IMR-90 (cell line): Measurements from ENCODE around the gene OLFML1. TPM values are rescaled to one million over a fixed set of nuclear protein-coding genes. Genes with fewer than 3 reads are reported as not detected.

ENCODE experiments used
- ATAC-seq: fragments of 200-7000 bp; cut with Tn5 transposase; 2 replicates; pipeline ENCODE4 v1.9.1; 2020; ENCODE audit warnings: low read depth, mild to moderate bottlenecking, moderate library complexity
- BruUV-seq: library from RNA; stranded (reverse); fragments of 400-500 nt; replicated peaks from 2 replicates; lab custom pipeline; 2021; lab: Mats Ljungman, UMichigan
- CTCF ChIA-PET: fragments of 300-600 bp; formaldehyde crosslinking; extraction: SDS; loops from one replicate; lab custom pipeline; 2021; ENCODE audit warnings: antibody characterized with exemption; lab: Yijun Ruan, JAX
- POLR2A ChIA-PET: fragments of 300-600 bp; sonication (Branson Sonifier 250); formaldehyde crosslinking; loops from one replicate; lab custom pipeline; 2022; ENCODE audit warnings: antibody characterized with exemption; ENCODE audit not compliant: unreplicated experiment; lab: Charles Lee
- DNase-seq: peaks from one replicate; pipeline ENCODE4 v3.0.0; 2013
- H2AFZ ChIP-seq: replicated peaks from 2 replicates; pipeline ENCODE3; 2013; ENCODE audit warnings: low read length, mild to moderate bottlenecking; ENCODE audit not compliant: poor library complexity
- H2AK5ac ChIP-seq: 2 replicates; pipeline ENCODE4 v1.6.1; 2013; ENCODE audit warnings: low read depth, low read length, inconsistent platforms
- H2AK9ac ChIP-seq: replicated peaks from 2 replicates; pipeline ENCODE3; 2013; ENCODE audit warnings: mild to moderate bottlenecking, low read depth, low read length, moderate library complexity; ENCODE audit not compliant: poor library complexity
- H2BK120ac ChIP-seq: 2 replicates; pipeline ENCODE4 v1.6.1; 2013; ENCODE audit warnings: low read depth, low read length, inconsistent platforms
- H2BK15ac ChIP-seq: 3 replicates; pipeline ENCODE4 v1.6.1; 2013; ENCODE audit warnings: low read depth, low read length, inconsistent platforms
- H2BK20ac ChIP-seq: 2 replicates; pipeline ENCODE4 v1.6.1; 2013; ENCODE audit warnings: low read depth, mild to moderate bottlenecking, inconsistent platforms, low read length, moderate library complexity
- H2BK5ac ChIP-seq: 2 replicates; pipeline ENCODE4 v1.6.1; 2013; ENCODE audit warnings: mild to moderate bottlenecking, low read depth, low read length, inconsistent platforms; ENCODE audit not compliant: poor library complexity, severe bottlenecking
- H3K14ac ChIP-seq: replicated peaks from 2 replicates; pipeline ENCODE4 v1.6.1; 2013; ENCODE audit warnings: low read depth, low read length, inconsistent platforms
- H3K18ac ChIP-seq: 2 replicates; pipeline ENCODE4 v1.6.1; 2013; ENCODE audit warnings: low read depth, low read length, control low read depth
- H3K23ac ChIP-seq: 2 replicates; pipeline ENCODE4 v1.6.1; 2013; ENCODE audit warnings: low read depth, low read length, inconsistent platforms
- H3K27ac ChIP-seq: 2 replicates; pipeline ENCODE4 v1.5.1; 2013; ENCODE audit warnings: mild to moderate bottlenecking, control low read depth, low read length; ENCODE audit not compliant: insufficient read depth
- H3K27me3 ChIP-seq: 2 replicates; pipeline ENCODE4 v1.6.1; 2013; ENCODE audit warnings: low read length; ENCODE audit not compliant: control insufficient read depth, insufficient read depth
- H3K36me3 ChIP-seq: 2 replicates; pipeline ENCODE4 v1.6.1; 2013; ENCODE audit warnings: low read length, mixed read lengths; ENCODE audit not compliant: control insufficient read depth, insufficient read depth
- H3K4ac ChIP-seq: 2 replicates; pipeline ENCODE4 v1.6.1; 2013; ENCODE audit warnings: low read depth, low read length, inconsistent platforms
- H3K4me1 ChIP-seq: 2 replicates; pipeline ENCODE4 v1.6.1; 2013; ENCODE audit warnings: low read length, mixed read lengths; ENCODE audit not compliant: control insufficient read depth, insufficient read depth
- H3K4me2 ChIP-seq: 2 replicates; pipeline ENCODE4 v1.6.1; 2013; ENCODE audit warnings: low read depth, mild to moderate bottlenecking, control low read depth, low read length, moderate library complexity
- H3K4me3 ChIP-seq: 2 replicates; pipeline ENCODE4 v1.5.1; 2013; ENCODE audit warnings: low read depth, mild to moderate bottlenecking, control low read depth, low read length, moderate library complexity; ENCODE audit not compliant: insufficient read depth
- H3K56ac ChIP-seq: 2 replicates; pipeline ENCODE4 v1.6.1; 2013; ENCODE audit warnings: low read length, inconsistent platforms; ENCODE audit not compliant: insufficient read depth; ENCODE audit errors: extremely low read depth
- H3K79me1 ChIP-seq, 2 experiments: 2 replicates each; pipeline ENCODE4 v1.6.1; 2013; ENCODE audit warnings: low read length in 2 of 2, inconsistent platforms in 1 of 2, low read depth in 1 of 2
- H3K9ac ChIP-seq: 2 replicates; pipeline ENCODE4 v1.6.1; 2013; ENCODE audit warnings: low read depth, low read length, control low read depth
- H3K9me1 ChIP-seq: 2 replicates; pipeline ENCODE4 v1.6.1; 2013; ENCODE audit warnings: low read length, inconsistent platforms; ENCODE audit not compliant: insufficient read depth
- H3K9me3 ChIP-seq: 2 replicates; pipeline ENCODE4 v1.6.1; 2013; ENCODE audit warnings: low read length; ENCODE audit not compliant: control insufficient read depth, insufficient read depth
- H4K20me1 ChIP-seq: 2 replicates; pipeline ENCODE4 v1.6.1; 2013; ENCODE audit warnings: low read length, inconsistent platforms; ENCODE audit not compliant: insufficient read depth
- H4K5ac ChIP-seq: 2 replicates; pipeline ENCODE4 v1.6.1; 2013; ENCODE audit warnings: mild to moderate bottlenecking, low read depth, low read length, control low read depth
- H4K8ac ChIP-seq, 2 experiments: 2 replicates each; pipeline ENCODE4 v1.6.1; 2013; ENCODE audit warnings: low read depth in 2 of 2, low read length in 2 of 2, control low read depth in 1 of 2, inconsistent platforms in 1 of 2
- H4K91ac ChIP-seq: 2 replicates; pipeline ENCODE4 v1.6.1; 2013; ENCODE audit warnings: low read depth, low read length, inconsistent platforms; ENCODE audit not compliant: insufficient read depth
- SMC3 ChIP-seq: fragments of 150-350 bp; IDR thresholded peaks from 2 replicates; pipeline ENCODE4 v1.6.1; 2016; ENCODE audit warnings: low read depth, mild to moderate bottlenecking, antibody characterized with exemption, low read length, moderate library complexity
- WGBS, 2 experiments: methylation state at CpG; one replicate each; pipeline versions ENCODE4 v1.1.5 to v1.1.7; 2013; ENCODE audit warnings: missing lambda C conversion rate in 2 of 2; ENCODE audit not compliant: insufficient read length in 1 of 2; ENCODE audit errors: extremely low coverage in 2 of 2; 5-methylcytosine and 5-hydroxymethylcytosine counted together
- dilution Hi-C: fragments of 300-500 bp; cut with HindIII; formaldehyde crosslinking; loops from one replicate; pipeline ENCODE4 v1.14.3; 2018; ENCODE audit warnings: low sequenced_read_pairs; ENCODE audit not compliant: unreplicated experiment
- in situ Hi-C: fragments of 300-500 bp; cut with MboI; formaldehyde crosslinking; loops from 3 replicates; pipeline ENCODE4 v1.14.3; 2019; ENCODE audit warnings: low sequenced_read_pairs, inconsistent platforms, mixed read lengths
- intact Hi-C: fragments of 100-400 bp; cut with micrococcal nuclease; formaldehyde crosslinking; loops from 2 replicates; pipeline ENCODE4 v1.10.0; 2022
- polyA plus RNA-seq, 3 experiments: library from polyadenylated mRNA; depleted of rRNA; stranded (reverse); fragments of >200 nt; gene quantifications; 2 replicates each; pipeline ENCODE4 v1.2.3, GENCODE V29; 2012; ENCODE audit warnings: low replicate concordance in 1 of 3
- total RNA-seq: library from RNA; depleted of rRNA; stranded (reverse); fragments of >200 nt; gene quantifications from 2 replicates; pipeline ENCODE4 v1.2.3, GENCODE V29; 2012
- TF ChIP-seq, protein P1 (sequence below): conservative IDR thresholded peaks from 2 replicates; pipeline ENCODE4 v1.5.1; 2012; ENCODE audit warnings: mild to moderate bottlenecking, low read depth, low read length, improper control_type of control experiment

OLFML1 gene
- total and polyA plus RNA-seq, 2 of the 4 experiments (the other 2 are of a cell fraction): 0.10 to 0.18 TPM

DNA sequence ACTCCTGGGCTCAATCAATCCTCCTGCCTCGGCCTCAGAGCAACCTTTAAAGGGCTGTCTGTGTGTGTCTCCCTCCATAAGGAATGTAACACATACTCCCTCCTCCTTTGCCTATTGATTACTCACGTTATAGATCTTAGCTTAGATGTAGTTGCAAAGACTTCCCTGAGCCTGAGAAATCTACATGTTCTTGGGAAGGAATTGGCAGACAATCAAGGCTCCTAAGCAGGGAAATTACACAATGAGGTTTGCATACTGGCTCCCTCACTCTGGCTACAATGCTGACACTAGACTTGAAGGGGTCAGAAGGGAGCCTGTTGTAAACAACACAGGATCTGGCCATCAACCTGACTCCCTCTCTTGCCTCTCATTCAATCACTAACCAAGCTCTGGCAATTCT lies 5.2 kb upstream of the OLFML1 start:
- Histone ChIP-seq H2BK15ac (no peak overlapping the region), H2BK5ac (no peak overlapping the region), H3K23ac (no peak overlapping the region), H3K4me2 (no peak overlapping the region), H3K36me3 (no peaks in the 10 kb centered on the region), H4K8ac (no peak overlapping the region), H3K56ac (no peak overlapping the region), H4K20me1 (no peaks in the 10 kb centered on the region), H3K4me3 (no peak overlapping the region), H4K5ac (no peak overlapping the region), H3K9ac (no peak overlapping the region), H3K27me3 (no peaks in the 10 kb centered on the region), H2BK20ac (no peak overlapping the region), H2BK120ac (no peak overlapping the region), H3K27ac (no peak overlapping the region), H3K18ac (no peak overlapping the region), H3K79me1 (no peaks in the 10 kb centered on the region), H3K14ac (no peak overlapping the region), H3K4me1 (no peaks in the 10 kb centered on the region), H3K9me1 (no peaks in the 10 kb centered on the region), H3K4ac (no peak overlapping the region), H4K91ac (no peak overlapping the region), H3K9me3 (no peaks in the 10 kb centered on the region), H2AFZ (no peak overlapping the region), H2AK5ac (no peak overlapping the region), H2AK9ac (no peak overlapping the region)
- intact Hi-C loops: no loop called here
- ATAC-seq: no peak
- no peak for DNase-seq
- CTCF ChIA-PET: no interaction called here
- POLR2A ChIA-PET: no interaction called here
- dilution Hi-C loops: no loop called here
- in situ Hi-C loops: no loop called here
- WGBS, 2 experiments: no CpG with 5 or more reads among the region's 2 CpGs
- no TSS peak for BruUV-seq
- TF ChIP-seq SMC3: no peak
- TF ChIP-seq, protein P1, sequence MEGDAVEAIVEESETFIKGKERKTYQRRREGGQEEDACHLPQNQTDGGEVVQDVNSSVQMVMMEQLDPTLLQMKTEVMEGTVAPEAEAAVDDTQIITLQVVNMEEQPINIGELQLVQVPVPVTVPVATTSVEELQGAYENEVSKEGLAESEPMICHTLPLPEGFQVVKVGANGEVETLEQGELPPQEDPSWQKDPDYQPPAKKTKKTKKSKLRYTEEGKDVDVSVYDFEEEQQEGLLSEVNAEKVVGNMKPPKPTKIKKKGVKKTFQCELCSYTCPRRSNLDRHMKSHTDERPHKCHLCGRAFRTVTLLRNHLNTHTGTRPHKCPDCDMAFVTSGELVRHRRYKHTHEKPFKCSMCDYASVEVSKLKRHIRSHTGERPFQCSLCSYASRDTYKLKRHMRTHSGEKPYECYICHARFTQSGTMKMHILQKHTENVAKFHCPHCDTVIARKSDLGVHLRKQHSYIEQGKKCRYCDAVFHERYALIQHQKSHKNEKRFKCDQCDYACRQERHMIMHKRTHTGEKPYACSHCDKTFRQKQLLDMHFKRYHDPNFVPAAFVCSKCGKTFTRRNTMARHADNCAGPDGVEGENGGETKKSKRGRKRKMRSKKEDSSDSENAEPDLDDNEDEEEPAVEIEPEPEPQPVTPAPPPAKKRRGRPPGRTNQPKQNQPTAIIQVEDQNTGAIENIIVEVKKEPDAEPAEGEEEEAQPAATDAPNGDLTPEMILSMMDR: no peak
